ENCODE data around the gene NGRN.

- no peak for TF ChIP-seq POLR2A (IDR thresholded peaks at IDR 0.05; ENCODE audit: low read depth, low read length)
- no peak for TF ChIP-seq SMC3 (IDR thresholded peaks at IDR 0.05; ENCODE audit: low read depth, low read length)
- no peak for TF ChIP-seq CTCF (conservative IDR thresholded peaks at IDR 0.05; ENCODE audit: low read depth, low read length)
- no peak for TF ChIP-seq RCOR1 (IDR thresholded peaks at IDR 0.05; ENCODE audit: insufficient replicate concordance, low read length)
- no peak for TF ChIP-seq MXI1 (IDR thresholded peaks at IDR 0.05; ENCODE audit: borderline replicate concordance, low read depth, low read length)
- no peak for TF ChIP-seq RFX5 (IDR thresholded peaks at IDR 0.05; ENCODE audit: low read depth, low read length)
- no peak for TF ChIP-seq USF2 (IDR thresholded peaks at IDR 0.05; ENCODE audit: low read depth, low read length)
- TF ChIP-seq FOS (IDR thresholded peaks at IDR 0.05; ENCODE audit: low read depth, low read length), result no peak
These were observed 29.8 kb downstream of the NGRN start for GRCh38 chr15:90295270-90295648.
